GM12878 (cell line): ENCODE results near the gene C3AR1. TPM values are rescaled to one million over a fixed set of nuclear protein-coding genes. Genes with fewer than 3 reads are reported as not detected.

Experiments
- CUX1 ChIP-seq: IDR thresholded peaks from 2 replicates; pipeline ENCODE4 v1.6.1; 2012; ENCODE audit warnings: improper control_type of control experiment, low read depth, low read length; ENCODE audit not compliant: insufficient replicate concordance
- EED ChIP-seq: sonication (generic); IDR thresholded peaks from 2 replicates; pipeline ENCODE4 v1.6.1; 2016; ENCODE audit warnings: antibody characterized with exemption, low read depth
- EGR1 ChIP-seq, 2 experiments: IDR thresholded peaks; 1 replicate in 1 of 2; 2 replicates in 1 of 2; pipeline ENCODE4 v1.6.1; 2011 to 2012; ENCODE audit warnings: low read depth in 2 of 2, low read length in 2 of 2, borderline replicate concordance in 1 of 2, mild to moderate bottlenecking in 1 of 2, moderate library complexity in 1 of 2
- GABPA ChIP-seq: IDR thresholded peaks from 2 replicates; pipeline ENCODE4 v1.6.1; 2014; ENCODE audit warnings: antibody characterized with exemption, low read depth, mild to moderate bottlenecking, inconsistent platforms
- IKZF1 ChIP-seq: fragments of 450-650 bp; conservative IDR thresholded peaks from 2 replicates; pipeline ENCODE4 v1.6.1; 2017; ENCODE audit warnings: antibody characterized with exemption, mild to moderate bottlenecking
- NBN ChIP-seq: fragments of 450-650 bp; IDR thresholded peaks from 2 replicates; pipeline ENCODE4 v1.6.1; 2016
- SMARCA5 ChIP-seq: fragments of 450-650 bp; IDR thresholded peaks from 2 replicates; pipeline ENCODE4 v1.6.1; 2017; ENCODE audit warnings: mild to moderate bottlenecking
- ZBED1 ChIP-seq: IDR thresholded peaks from 2 replicates; pipeline ENCODE4 v1.6.1; 2016; ENCODE audit warnings: borderline replicate concordance
- ZNF274 ChIP-seq: IDR thresholded peaks from one replicate; pipeline ENCODE4 v1.8.0; 2011; ENCODE audit not compliant: insufficient read length, insufficient read depth
- polyA plus RNA-seq, 11 experiments: library from polyadenylated mRNA; depleted of rRNA in 4 of 11; unstranded in 6 of 11; stranded (reverse) in 5 of 11; fragments of >200 nt; fragmentation: Nextera tagmentation in 4 of 11; fragmentation: Illumina TruSeq in 1 of 11; extraction: Ambion mirVana in 4 of 11; extraction: Trizol in 1 of 11; gene quantifications; 1 replicate in 1 of 11; 2 replicates in 10 of 11; pipeline versions ENCODE4 v1.2.1 to v1.2.3, GENCODE V29; 2011 to 2016; ENCODE audit warnings: inconsistent platforms in 2 of 11, missing spikeins in 2 of 11, low read depth in 1 of 11
- total RNA-seq, 4 experiments: library from RNA; depleted of rRNA in 3 of 4; stranded (reverse); fragments of >200 nt in 3 of 4; fragmentation: Illumina TruSeq in 1 of 4; extraction: Trizol in 1 of 4; gene quantifications; 2 replicates each; pipeline versions ENCODE4 v1.2.1 to v1.2.3, GENCODE V29; 2013 to 2021

C3AR1 gene
- total and polyA plus RNA-seq, 10 of the 15 experiments (the other 5 are each of a cell fraction or from before 2014, with no cell fraction given) = 0.08 to 0.42 (median 0.10) TPM; not detected in 5

DNA sequence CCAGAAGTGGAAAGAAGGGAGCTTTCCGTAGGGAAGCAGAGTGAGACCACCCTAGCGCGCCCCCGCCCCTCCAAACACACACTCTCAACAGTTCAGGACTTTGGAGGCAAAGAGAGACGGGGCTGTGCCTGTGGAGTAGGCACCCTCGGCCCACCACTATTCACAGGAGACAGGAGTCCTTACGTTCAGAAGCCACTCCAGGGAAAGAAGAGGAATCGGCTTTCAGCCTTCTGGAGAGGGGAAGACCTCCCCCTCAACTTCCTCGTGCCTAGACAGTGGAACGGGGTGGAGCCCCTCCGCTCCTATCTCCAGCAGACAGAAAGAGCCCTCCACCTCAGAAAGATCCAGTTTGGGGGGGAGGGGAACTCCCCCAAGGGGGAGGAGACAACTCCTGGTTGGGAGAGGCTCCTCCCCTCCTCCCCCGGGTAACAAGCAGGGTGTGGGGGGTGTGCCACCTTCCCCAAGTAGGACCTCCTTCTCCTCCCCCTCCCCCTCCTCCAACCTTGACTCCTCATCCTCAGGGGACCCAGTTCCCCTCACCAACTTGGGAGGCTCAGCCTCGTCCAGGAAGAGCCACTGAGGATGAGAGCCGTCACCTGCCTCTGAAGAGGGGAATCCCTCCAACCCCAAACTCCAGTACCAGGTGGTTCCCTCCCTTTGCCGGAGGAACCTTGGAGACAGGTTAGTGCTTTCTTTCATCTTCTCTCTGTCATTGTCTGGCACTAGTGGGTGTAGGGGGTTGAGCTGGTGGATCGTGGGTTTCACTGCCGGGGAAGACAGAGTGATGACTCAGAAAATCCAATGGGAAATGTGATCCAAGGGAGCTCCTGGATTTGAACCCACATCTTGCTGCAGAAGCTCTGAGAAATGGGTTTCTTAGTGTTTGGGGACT lies 32.8 kb downstream of the C3AR1 start (continued):
- no peak for TF ChIP-seq CUX1
- TF ChIP-seq GABPA = no peak
- TF ChIP-seq EGR1 (IDR thresholded peaks at IDR 0.05; ENCODE audit: borderline replicate concordance in 1 of 2, low read depth in 2 of 2, low read length in 2 of 2) = peak in 1 of 2 experiments; percentile 54; a peak in 1 of 3 replicates
- no peak for TF ChIP-seq ZNF274
- TF ChIP-seq SMARCA5 = no peak
- peak; percentile 18; the same call in 1 of the 2 replicates for TF ChIP-seq NBN
- peak; percentile 68 for TF ChIP-seq IKZF1
- TF ChIP-seq EED = peak; percentile 42
- TF ChIP-seq ZBED1 = no peak
